Measurements from ENCODE around the gene IL27RA.
A peak's percentile ranks its signal among the peaks of the same experiment; 100 is the strongest.

IL27RA gene

DNA sequence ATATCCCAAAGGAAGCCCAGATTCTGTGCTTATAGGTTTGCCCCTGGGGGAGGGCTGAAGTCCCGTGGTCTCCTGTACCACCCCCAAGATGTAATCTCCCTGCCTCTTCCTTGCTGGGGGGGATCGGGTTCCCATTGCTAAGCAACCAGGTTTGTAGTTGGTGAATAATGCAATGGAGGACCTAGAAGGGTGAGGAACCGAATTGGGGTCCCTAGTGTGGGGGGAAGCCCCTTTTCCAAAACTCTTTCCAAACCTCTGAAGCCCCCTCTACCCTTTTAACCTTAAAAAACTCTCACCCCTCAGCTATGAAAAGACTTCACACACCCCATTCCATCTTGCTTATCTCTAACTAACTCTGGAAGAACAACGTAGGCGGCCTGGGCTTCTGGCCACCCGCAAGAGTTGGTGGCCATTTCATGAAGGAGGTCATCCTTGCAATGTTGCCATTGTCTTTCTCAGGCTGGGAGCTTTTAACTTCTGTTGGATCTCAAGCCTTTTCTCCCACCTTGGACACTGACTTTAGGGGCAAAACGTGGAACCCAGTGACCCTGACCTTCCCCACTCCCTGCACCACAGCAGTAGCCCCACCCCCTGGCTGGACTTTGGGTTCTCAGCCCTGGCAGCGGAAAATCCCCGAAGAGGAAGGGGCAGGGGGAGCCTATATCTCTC, 29.7 kb downstream of the IL27RA start:
- no peak for DNase-seq

DNA sequence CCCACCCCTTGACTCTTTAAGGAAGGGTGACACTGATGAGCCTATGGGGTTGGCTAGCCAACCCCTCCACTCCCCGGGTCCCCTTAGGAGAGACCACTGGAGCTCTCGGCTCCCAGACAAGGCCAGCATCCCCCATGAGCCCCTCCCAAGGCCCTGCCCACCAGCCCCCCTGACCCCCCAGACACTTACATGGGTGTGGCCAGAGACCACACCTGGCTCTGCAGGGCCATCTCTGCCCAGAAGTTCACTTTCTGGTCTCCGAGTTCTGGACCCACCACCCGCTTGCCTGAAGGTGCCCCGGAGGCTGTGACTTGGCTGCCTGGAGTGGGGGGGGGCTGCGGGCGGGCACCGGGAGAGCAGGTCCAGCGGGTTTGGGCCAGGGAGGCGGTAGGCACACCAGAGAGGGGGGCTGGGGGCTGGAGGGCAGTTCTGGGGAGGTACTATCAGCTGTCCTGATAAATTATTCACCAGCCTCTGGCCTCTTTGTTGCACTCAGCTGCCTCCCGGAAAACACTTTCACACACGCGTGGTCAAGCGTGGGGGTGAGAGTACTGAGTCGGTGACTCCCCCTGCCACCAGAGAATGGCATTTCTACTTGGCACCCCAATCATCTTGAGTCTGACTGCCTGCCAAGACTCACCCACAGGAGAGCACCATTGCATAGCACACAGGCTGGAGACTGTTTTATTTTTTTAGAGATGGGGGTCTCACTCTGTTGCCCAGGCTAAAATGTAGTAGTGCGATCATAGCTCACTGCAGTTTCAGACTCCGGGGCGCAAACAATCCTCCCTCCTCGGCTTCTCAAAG, 30.4 kb downstream of the IL27RA start, which contains the start of gene PALM3:
TSS of gene PALM3 (minus strand) at position 326 of the 807 bp plus-strand sequence. CDS start at position 230, 96 bp downstream.
- no peak for DNase-seq

DNA sequence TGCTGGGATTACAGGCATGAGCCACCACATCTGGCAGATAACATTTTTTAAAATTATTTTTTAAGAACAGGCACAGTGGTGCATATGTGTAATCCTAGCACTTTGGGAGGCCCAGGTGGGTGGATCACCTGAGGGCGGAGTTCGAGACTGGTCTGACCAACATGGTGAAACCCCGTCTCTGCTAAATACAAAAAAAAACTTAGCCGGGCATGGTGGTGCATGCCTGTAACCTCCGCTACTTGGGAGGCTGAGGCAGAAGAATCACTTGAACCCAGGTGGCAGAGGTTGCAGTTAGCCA, 30.9 kb downstream of the IL27RA start:
- no peak for DNase-seq

DNA sequence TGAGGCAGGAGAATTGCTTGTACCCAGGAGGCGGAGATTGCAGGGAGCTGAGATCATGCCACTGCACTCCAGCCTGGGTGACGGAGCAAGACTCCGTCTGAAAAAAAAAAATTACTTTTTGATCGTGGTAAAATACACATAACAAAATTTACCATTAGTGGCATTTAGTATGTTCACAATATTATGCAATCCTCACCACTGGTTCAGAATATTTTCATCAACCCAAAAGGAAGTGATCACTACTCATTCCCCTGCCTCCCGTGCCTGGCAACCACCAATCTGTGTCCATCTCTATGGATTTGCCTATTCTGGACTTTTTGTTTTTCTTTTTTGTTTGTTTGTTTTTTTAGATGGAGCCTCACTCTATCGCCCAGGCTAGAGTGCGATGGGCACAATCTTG, 31.5 kb downstream of the IL27RA start:
- DNase-seq = no peak

DNA sequence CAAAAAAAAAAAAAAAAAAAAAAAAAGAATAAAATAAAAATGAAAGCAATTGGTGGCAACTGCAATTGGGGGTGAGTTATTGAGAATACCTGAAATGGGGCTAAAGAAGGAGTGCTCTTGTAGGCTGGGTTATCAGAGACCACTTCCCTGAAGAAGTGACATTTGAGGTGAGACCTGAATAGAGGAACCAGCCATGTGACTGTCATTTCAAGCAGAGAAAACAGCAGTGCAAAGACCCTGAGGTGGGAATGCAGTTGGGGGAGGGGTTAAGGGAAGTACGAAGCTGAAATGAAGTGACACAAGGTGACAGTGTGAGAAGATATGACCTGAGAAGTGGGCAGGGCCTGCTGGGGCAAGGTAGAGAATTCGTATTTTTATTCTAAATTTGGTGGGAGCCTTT, 34.6 kb downstream of the IL27RA start:
- no peak for DNase-seq

DNA sequence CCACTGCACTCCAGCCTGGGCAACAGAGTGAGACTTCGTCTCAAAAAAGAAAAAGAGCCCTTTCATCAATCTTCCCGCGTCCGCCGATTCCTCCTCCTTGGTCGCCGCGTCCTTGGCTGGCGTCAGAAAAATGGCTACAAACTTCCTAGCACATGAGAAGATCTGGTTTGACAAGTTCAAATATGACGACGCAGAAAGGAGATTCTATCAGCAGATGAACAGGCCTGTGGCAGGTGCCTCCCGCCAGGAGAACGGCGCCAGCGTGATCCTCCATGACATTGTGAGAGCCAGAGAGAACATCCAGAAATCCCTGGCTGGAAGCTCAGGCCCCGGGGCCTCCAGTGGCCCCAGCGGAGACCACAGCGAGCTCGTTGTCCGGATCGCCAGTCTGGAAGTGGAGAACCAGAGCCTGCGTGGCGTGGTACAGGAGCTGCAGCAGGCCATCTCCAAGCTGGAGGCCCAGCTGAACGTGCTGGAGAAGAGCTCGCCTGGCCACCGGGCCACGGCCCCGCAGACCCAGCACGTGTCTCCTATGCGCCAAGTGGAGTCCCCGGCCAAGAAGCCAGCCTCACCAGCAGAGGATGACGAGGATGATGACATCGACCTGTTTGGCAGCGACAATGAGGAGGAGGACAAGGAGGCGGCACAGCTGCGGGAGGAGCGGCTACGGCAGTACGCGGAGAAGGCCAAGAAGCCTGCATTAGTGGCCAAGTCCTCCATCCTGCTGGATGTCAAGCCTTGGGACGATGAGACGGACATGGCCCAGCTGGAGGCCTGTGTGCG, 38.9 kb downstream of the IL27RA start:
- DNase-seq = no peak

DNA sequence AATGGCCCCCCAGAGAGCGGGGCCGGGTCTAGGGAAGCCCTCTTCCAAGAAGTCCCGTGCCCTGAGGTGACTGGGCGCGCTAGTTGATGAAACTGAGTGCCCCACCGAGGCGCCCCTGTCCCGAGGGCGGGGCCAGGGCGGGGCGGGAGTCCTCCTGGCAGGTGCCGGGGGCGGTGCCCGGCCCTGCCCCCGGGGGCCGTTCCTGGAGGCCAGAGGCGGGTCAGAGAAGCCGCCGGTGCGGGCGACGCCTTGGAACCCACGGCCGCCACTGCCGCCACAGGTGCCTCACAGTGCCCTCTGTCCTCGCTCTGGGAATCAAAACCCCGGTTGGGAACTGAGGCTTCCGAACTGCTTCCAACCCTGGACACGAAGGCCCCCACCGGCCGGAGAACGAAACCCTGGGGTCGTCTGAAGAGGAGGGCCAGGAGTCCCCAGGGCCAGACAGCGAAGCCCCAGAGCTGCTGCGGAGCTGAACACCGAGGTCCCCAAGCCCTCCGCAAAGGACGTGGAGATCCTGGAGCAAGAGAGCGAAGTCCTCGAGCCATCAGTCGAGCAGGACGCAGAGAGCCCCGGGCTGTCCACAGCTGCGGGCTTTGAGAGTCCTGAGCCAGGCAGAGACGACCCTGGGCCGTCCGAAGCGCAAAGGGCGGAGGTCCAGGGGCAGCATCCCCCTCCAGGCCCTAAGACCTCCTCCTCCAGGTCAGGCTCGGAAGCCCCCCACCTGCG, 41.1 kb downstream of the IL27RA start, which contains the start of gene MISP3:
TSS of gene MISP3 (plus strand) at position 252 of the 726 bp plus-strand sequence. CDS start 524 bp downstream, outside the sequence.
- DNase-seq = no peak

DNA sequence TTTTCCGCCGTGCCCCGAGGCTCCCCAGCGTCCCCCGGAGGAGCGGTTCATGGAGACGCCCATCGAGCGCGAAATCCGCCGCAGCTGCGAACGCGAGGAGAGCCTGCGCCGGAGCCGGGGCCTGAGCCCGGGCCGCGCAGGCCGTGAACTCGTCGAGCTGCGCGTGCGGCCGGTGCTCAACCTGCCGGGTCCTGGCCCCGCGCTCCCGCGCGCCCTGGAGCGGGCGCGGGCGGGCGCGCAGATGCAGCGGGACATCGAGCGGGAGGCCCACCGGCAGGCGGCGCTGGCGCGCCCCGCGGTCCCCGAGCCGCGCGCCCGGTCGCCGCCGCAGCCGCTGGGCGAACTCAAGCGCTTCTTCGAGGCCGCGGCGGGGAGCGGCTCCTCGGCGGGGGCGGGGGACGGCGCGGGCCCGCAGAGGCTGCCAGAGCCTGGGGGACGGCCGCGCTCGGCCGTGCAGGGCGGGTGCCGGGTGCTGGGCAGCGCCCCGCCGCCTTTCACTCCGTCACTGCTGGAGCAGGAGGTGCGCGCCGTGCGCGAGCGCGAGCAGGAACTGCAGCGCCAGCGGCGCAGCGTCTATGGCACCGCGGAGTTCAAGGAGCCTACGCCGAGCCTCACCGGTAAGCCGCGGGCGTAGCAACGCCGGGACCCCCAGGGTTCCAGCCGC, 41.8 kb downstream of the IL27RA start:
- peak; percentile 80 for DNase-seq

DNA sequence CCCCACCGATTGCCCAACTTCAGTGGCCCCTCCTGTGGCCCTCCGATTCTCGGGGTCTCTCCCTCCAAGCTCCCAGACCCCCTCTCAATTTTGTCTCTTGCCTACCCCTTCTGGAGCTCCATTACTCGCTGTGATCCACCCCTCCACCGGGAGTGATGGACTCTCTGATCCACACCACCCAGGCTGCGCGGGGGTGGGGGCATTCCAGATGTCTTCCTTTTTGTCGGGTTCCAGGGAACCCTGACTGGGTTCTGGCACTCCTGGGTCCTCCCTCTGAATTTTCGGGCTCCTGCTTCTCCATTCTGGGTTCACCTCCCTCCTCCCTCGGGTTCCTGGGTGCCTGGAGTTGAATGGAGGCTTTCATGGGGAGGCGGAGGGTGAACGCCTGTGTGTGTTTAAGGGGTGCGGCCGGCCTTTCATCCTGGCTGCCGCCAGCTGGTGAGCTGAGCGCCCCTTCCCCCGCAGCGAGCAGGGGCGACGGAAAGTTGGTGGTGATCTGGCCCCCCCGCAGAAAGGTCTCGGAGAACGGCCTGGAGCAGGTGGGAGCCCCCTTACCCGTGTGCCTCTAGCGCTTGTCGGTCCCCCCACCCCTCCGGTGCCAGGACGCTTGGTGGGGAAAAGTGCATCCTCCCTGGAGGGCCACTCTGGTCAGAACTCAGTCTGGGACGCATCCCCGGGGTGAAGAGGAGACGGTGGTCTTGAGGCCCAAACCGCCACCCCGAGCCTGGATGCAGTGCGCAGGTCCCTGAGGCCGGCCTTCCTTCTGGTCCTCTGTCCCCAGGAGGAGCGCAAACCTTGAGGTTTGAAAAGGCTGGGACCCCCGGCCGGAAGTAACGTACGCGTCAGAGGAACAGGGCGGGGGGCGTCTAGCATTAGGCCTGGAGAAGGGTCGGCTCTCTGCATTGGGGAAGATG, 42.6 kb downstream of the IL27RA start:
- DNase-seq = no peak

DNA sequence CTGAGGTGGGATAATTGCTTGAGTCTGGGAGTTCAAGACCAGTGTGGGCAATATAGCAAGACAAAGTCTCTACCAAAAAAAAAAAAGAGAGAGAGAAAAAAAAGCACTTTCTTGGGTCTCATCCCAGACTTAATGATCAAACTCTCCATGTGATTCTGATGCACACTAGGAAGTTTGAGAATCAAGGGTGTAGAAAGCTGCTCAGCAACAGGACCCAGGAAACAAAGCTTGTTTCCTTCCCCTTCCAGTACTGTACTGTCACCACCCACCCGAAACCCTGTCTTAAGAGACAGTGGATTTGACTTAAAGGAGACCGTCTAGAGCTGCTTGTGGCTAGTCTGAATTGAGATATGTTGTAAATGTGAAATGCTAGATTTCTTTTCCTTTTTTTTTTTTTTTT, 46.8 kb downstream of the IL27RA start:
- no peak for DNase-seq

DNA sequence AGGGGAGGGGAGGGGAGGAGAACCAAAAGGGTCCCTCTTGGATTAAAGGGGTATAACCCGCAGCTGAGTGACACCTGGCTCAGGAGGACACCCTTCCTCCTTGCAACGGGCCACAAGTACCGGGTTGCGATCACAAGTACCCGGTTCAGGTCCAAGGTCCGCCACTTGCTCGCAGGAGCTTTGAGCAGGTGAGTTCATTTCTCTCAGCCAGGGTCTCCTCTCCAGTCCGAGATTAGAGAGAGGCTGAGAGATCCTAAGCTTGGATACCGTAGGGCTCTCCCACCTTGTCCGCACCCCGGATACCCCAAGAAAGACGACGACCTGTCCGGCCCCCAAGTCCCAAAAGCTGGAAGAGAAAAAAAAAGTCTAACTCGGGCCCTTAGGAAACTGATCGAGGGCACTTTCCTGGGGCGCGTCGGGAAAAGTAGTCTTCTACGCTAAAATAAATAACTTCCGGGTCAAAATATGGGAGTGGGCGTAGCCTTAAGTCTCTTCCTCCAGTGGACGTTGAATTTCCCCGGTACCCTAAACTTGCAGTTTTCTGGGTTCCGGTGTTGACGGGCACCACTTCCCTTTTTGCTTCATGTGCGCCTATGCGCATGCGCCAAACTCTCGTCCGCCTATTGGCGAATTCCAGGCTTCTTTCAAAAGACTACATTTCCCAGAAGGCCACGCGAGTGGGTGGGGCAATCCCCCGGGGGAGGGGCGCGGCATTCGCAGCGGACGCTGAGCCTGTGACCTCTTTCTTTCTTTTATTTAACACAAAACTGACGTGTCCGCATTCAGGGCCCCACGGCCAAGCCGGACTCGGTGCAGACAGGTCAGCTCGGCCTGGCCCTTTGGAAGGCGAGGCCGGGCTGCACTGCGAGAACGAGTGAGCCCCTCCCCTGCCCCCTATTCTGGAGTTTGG, 49.6 kb downstream of the IL27RA start:
- peak; percentile 100 for DNase-seq

DNA sequence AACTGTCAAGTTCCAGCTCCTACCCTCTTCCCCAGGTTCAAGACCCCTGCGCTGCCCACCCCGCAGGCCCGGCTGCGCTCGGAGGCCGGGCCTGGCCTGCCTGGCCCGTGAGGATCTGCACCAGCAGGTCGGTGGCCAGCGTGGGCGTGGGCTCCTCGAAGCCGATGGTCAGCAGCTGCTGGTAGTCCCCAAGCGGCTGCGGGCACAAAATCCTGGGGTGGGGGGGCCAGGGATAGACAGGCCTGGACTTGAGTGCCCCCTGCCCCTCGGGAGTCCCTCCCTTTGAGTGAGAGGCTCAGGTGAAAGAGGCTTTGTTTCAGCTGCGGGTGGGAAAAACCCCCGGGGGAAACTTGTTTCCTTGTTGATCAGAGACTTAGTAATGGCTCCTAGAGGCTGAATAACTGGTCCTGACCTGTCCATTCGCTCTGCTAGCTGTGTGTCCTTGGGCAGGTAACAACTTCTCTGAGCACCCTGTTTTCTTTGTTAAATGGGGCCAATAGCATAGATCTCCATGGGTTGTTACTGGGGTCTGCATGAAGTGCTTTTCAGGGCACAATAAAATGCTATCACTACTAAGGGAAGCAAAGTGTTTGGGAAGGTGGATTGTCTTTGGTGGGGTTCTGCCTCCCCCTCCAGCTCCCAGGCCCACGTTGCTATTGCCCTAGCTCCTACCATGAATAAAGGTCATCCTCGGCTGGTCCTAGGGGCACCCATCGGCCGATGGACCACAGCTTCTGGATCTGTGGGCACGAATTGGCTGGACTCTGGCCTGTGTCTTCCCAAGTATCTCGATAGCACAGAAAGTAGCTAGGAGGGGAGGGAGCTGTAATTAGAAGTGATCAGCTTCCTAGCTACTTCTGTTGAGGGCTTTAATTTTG, 50.5 kb downstream of the IL27RA start:
- DNase-seq = no peak

DNA sequence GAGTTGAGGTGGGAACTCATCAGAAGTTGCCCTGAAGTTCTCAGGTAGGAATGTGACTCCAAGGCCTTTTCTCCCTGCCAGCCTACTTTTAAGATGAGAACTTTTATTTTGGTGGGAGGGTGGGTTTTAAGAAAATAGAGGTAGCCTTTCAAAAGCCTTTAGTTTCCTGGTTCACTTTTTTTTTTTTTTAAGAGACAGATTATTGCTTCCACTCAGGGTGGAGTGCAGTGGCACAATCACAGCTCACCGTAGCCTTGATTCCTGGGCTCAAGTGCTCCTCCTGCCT, 51.1 kb downstream of the IL27RA start:
- no peak for DNase-seq

DNA sequence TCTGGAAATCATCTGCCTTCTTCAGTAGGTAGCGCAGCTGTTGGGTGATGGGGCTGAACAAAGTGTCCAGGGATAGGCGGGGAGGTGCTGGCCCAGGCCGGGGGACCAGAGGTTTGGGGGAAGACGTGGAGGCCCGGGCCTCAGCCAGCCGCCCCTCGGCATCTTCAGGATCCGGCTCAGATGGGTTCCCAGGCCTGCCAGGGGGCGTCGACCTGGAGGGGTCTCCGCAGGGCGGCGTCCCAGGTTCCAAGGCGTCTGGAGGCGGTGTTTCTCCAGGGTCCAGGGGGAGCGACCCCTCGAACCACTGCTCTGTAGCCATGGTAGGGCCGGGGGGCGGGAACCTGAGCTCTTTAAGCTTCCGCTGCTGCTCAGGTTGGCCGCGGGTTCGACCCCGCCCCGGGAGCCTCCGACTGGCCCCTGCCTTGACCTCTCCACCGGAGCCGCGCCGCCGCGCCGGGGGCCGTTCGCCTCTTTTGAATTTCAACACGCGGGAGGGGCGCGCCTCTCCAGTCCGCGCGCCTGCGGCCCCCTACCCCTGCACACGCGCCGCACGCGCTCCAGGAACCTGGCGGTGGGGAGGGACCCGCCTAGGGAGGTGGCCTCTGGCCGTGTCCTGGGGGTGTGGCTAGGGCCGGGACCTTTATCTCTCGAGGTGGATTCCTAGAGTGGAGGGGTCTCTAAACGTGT, 53.9 kb downstream of the IL27RA start, which contains the start of gene C19orf67:
TSS of gene C19orf67 (minus strand) at position 475 of the 687 bp plus-strand sequence. CDS start at position 319, 156 bp downstream.
- DNase-seq = no peak

DNA sequence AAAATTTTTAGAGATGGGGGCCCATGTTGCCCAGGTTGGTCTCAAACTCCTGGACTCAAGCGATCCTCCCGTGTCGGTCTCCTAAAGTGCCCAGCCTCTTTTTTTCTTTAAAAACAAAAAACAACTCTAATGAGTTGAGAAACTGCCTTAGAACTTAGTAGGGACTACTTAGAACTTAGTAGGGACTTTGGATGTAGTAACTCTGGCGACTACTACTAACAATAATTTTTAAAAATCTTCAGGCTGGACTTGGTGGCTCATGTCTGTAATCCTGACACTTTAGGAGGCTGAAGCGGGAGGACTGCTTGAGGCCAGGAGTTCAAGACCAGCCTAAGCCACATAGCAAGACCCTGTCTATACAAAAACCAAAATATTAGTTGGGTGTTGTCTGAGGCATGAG, 54.5 kb downstream of the IL27RA start:
- no peak for DNase-seq

DNA sequence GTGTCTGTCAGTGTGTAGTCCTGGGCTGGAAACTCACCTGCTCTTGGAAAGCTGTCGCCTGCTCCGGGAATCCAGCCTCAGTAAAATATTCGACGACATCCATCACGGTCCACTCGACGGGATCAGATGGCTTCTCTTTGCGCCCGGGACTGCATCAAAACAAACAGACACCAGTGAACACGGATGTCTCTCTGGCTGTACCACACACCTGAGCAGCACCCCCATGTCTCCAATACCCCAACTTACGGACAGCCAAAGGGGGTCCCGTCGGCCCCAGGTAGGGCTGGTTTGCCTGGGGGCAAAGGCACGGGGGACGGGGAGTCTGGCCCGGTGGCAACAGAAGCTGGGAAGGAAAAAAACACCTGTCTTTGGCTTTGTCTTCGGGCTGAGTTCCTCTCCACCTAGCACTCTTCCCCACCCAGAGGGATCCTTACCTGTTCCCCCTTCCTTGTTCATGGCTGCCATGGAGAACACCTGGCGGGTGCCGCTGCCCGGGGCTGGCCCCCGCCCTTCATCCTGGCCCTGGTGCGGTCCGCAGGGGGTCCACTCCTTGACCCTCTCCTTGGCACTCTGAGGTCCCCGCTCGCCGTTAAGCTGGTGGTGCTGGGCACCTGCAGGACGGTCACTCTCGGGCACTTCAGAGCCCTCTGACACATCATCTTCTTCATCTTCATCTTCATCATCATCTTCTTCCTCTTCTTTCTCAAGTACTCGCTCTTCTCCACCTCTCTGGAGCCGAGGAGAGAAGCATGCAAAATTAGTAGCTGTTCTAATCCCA, 57.3 kb downstream of the IL27RA start:
- no peak for DNase-seq

DNA sequence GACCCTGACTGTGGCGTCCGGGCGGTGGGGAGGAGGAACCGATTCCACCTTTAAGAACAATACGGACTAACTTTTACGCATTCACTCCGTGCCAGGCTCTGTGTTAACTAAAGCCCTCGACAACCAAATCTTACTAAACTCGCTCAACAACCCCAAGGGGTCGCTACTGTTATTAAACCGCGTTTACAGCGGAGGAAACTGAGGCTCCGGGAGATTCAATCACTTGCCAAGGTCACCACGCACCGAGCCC, 57.8 kb downstream of the IL27RA start:
- DNase-seq = no peak

Data from femur (tissue), 1 donor.